Activated T-cell treated with anti-CD3 and anti-CD28 coated beads, Interleukin-2, amount 50 U/mL, for 4 hours (primary cell): ENCODE measurements around the gene POMGNT1. TPM values are rescaled to one million over a fixed set of nuclear protein-coding genes. Genes with fewer than 3 reads are reported as not detected.

Source experiments
- ATAC-seq, 2 donors: fragments of 200-7000 bp; cut with Tn5 transposase; one replicate each; pipeline ENCODE4 v1.10.0; 2021
- DNase-seq: peaks from one replicate; pipeline ENCODE4 v3.0.0-alpha.2; 2020
- H3K27me3 Mint-ChIP-seq: one replicate; pipeline ENCODE4 v1.8.0; 2021; ENCODE audit warnings: low read depth, mixed read lengths
- H3K36me3 Mint-ChIP-seq: one replicate; pipeline ENCODE4 v1.8.0; 2022; ENCODE audit warnings: mixed read lengths; ENCODE audit not compliant: insufficient read depth
- H3K4me1 Mint-ChIP-seq: one replicate; pipeline ENCODE4 v1.8.0; 2021; ENCODE audit warnings: low read depth, mixed read lengths
- H3K4me3 Mint-ChIP-seq: one replicate; pipeline ENCODE4 v1.8.0; 2021; ENCODE audit warnings: mild to moderate bottlenecking, moderate library complexity, mixed read lengths
- H3K9me3 Mint-ChIP-seq: one replicate; pipeline ENCODE4 v1.8.0; 2021; ENCODE audit warnings: mixed read lengths
- total RNA-seq, 3 donors: library from RNA; stranded (reverse); gene quantifications; one replicate each; pipeline ENCODE4 v1.2.1, GENCODE V29; 2021

Gene POMGNT1
- total RNA-seq, 3 donors from 2014 or later, result 60.5 to 73.5 (median 73.0) TPM

DNA sequence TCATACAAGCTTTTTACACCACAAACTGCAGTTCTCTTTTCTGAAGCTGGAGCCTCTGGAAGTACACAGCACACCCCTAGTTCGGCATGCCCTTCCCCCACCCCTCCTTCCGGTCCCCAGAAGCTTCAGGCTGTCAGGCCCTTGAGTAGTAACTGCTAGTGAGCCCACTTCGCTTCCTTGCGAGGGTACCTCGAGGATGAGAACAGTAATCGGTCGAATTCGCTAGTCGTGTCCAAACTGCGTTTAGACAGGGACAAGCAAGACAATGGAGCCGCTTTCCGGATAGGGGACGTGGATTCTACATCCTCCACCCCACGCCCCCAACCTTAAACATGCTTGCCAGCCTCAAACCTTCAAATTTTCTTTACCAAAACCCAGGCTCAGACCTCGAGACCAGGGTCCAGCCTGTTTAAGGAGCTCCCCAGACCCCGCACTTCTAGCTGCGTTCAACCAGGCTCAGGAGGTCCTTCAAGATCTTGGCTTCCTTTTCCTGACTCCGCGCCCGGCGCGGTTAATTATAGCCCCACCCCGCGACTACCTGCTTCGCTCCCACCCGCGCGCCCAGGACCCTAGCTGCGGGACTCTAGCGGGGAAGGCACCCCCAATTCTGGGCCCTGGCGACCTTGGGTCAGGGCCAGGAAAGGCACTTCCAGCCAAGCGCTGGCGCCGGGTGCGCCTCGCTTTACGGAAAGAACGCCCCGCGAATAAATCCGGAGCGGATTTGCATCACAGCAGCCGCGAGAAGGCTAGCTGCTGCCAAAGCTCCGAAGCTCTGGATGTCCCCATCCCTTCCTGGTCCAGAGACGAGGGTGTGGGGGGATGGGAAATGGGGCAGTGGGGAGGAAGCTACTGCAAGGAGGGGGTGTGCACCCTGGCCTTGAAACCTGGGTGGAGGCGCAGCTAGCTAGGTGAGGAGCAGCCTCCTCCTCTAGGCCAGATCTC, 31.4 kb downstream of the POMGNT1 start:
- H3K4me1 Mint-ChIP-seq, result peaks cover 18% of the 10 kb centered on the region
- peak; percentile 75 to 79 for ATAC-seq
- no peaks in the 10 kb centered on the region for H3K36me3 Mint-ChIP-seq

DNA sequence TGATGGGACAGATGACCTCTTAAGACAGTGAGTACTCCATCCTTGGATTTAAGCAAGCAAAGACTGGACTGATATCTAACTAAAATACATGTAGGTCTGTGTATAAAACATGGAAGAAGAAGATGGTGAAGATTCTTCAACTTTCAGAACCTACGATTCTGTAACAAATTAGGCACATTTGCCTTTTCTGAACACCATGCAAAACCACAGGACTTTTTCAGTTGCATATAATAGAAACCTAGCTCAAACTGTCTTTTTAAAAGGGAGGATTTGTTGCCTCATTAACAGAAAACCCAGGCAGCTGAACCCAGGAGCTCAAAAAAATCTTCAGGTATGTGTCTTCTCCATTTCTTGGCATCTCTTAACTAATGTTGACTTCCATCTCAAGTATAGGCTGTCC, 38.0 kb downstream of the POMGNT1 start:
- ATAC-seq, result no peak
- Mint-ChIP-seq H3K36me3 (no peaks in the 10 kb centered on the region), H3K9me3 (no peaks in the 10 kb centered on the region), H3K4me1 (no peaks in the 10 kb centered on the region), H3K27me3 (peaks cover 3% of the 10 kb centered on the region), H3K4me3 (no peak overlapping the region)
- no peak for DNase-seq

More for the DNA sequence above, 31.4 kb downstream of the POMGNT1 start:
- DNase-seq, result peak; percentile 33
- Mint-ChIP-seq H3K9me3 (no peaks in the 10 kb centered on the region), H3K4me3 (peak overlapping the region; percentile 84), H3K27me3 (peaks cover 6% of the 10 kb centered on the region)

DNA sequence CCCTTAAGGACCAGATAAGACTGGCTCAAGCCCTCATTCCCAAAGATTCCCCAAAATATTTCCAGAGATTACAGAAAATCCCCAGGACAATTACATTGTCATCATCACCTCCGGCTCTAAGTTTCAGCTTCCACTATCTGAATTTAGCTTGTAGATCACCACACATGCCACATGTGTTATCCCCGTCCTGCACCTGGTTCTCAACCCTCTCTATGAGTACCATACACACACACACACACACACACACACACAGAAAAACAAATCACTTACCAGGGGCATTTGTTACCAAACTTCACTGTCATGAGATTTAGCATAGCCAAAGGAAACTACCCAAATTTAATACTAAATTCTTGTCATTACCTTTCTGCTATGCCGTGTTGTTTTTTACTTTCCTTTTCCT, 38.7 kb downstream of the POMGNT1 start:
- H3K9me3 Mint-ChIP-seq, result no peaks in the 10 kb centered on the region
- ATAC-seq (no peak), DNase-seq (no peak)
- peaks cover 3% of the 10 kb centered on the region for H3K27me3 Mint-ChIP-seq
- no peak overlapping the region for H3K4me3 Mint-ChIP-seq
- no peaks in the 10 kb centered on the region for H3K36me3 Mint-ChIP-seq
- no peaks in the 10 kb centered on the region for H3K4me1 Mint-ChIP-seq

DNA sequence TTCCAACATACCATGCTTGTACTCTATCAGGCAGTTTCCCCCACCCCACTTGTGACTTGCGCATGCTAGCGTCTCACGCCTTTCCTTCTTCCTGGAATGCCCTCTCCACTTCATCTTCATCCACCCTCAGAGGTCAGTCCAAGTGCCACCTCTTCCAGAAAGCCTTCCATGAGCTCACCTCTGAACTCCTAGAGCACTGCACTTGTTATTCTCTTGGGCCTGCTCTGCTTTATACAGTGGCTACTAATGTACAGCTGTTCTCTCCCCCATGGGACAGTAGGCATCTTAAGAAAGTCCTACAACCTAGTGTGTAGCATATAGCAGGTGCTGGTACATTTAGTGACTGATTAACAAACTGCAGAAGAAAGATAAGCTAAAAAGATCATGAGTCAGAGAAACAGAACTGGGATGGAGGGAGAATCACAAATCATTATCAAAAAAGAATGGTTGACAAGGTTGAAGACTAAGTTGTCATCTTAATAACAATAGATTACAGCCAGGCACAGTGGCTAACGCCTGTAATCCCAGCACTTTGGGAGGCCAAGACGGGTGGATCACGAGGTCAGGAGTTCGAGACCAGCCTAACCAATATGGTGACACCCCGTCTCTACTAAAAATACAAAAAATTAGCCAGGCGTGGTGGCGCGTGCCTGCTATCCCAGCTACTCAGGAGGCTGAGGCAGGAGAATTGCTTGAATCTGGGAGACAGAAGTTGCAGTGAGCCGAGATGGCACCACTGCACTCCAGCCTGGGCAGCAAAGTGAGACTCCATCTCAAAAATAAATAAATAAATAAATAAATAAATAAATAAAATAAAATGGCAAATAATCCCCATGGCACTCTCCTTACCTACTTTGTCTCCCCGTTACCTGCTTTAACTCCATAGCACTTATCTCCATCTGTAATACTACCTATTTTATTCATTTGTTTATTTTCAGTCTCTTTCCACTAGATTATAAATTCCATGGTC, 39.6 kb downstream of the POMGNT1 start:
- no peak for ATAC-seq
- Mint-ChIP-seq H3K36me3 (no peaks in the 10 kb centered on the region), H3K27me3 (no peaks in the 10 kb centered on the region), H3K4me1 (no peaks in the 10 kb centered on the region), H3K4me3 (no peak overlapping the region), H3K9me3 (no peaks in the 10 kb centered on the region)
- no peak for DNase-seq

DNA sequence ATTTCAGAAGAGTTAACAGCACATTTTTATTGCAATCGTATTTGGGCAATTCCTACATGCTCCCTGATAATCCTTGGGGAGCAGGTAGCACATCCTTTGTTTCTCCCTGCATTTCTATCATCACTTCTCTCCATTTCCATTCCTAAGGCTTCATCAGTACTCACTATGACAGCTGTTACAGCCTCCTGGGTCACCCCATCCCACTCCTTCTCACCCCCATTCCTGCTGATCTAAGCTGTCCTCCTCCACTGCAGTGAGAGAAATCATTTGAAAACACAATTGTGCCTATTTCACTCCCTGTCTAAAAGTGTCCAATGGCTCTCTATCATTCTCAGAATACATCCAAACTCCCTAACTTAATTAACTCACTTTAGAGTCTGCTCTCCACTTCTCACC, 40.3 kb downstream of the POMGNT1 start:
- no peak for ATAC-seq
- Mint-ChIP-seq H3K27me3 (no peaks in the 10 kb centered on the region), H3K9me3 (no peaks in the 10 kb centered on the region), H3K4me1 (no peaks in the 10 kb centered on the region), H3K4me3 (no peak overlapping the region), H3K36me3 (no peaks in the 10 kb centered on the region)
- DNase-seq, result no peak

DNA sequence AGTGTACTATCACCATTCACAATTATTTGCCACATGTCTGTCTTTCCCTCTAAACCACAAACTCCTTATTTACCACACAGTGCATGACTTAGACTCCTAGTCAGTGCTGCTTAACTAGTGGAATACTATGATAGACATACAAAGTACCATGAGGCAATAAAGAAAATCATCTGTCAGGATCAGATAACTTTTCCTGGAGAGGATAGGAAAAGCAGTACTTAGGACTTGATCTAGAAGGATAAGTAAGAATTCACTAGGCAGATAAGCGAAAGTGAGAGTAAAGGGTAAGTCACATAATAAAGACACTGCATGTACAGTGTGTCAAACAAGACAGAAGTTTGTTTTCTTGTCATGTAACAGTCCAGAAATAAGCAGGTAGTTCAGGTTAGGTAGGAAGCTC, 44.5 kb downstream of the POMGNT1 start:
- no peak overlapping the region for H3K4me3 Mint-ChIP-seq
- ATAC-seq (no peak), DNase-seq (no peak)
- H3K4me1 Mint-ChIP-seq, result no peaks in the 10 kb centered on the region
- H3K27me3 Mint-ChIP-seq, result no peaks in the 10 kb centered on the region
- H3K36me3 Mint-ChIP-seq, result no peaks in the 10 kb centered on the region
- H3K9me3 Mint-ChIP-seq, result no peaks in the 10 kb centered on the region

DNA sequence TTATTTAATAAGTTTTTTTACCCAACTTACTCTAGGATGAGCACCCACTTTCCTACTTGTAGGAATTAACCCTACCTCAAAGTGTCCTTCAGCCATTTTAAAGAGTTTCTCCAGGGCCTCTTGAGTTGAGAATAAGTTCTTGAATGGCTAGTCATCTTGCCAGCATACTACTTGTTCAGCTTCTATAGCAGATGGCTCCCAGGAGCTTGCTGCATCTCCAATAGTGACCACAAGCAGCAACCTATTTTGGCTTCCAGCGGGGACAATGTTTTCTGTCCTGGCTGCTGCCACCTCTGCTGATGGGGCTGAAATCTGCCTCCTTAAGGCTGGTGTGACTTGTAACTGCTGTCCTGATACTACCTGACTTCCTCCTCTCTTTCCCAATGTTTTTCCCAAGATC, 45.0 kb downstream of the POMGNT1 start:
- ATAC-seq, result no peak
- no peaks in the 10 kb centered on the region for H3K27me3 Mint-ChIP-seq
- no peak for DNase-seq
- no peaks in the 10 kb centered on the region for H3K36me3 Mint-ChIP-seq
- no peak overlapping the region for H3K4me3 Mint-ChIP-seq
- no peaks in the 10 kb centered on the region for H3K9me3 Mint-ChIP-seq
- no peaks in the 10 kb centered on the region for H3K4me1 Mint-ChIP-seq

DNA sequence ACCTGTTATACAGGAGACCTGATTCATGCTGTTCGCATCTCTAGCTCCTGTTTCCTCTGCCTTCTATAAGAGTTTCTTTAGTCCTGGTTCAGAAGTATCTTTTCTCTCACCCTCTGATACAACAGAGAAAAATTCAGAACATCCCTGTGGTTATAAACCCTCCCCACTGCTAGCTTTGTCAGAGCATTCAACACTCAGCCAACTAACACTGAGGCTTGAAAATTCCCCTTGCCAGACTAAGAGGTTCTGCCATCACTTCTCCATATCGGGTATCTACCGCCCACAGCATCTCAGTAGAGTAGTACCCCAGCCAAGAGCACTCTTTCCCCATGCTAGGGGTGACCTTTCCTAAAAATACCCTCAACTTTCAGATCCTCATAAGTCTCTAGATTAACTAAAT, 46.2 kb downstream of the POMGNT1 start:
- Mint-ChIP-seq H3K4me1 (no peaks in the 10 kb centered on the region), H3K4me3 (no peak overlapping the region), H3K27me3 (no peaks in the 10 kb centered on the region), H3K9me3 (no peaks in the 10 kb centered on the region), H3K36me3 (no peaks in the 10 kb centered on the region)
- ATAC-seq, result no peak
- DNase-seq, result no peak

DNA sequence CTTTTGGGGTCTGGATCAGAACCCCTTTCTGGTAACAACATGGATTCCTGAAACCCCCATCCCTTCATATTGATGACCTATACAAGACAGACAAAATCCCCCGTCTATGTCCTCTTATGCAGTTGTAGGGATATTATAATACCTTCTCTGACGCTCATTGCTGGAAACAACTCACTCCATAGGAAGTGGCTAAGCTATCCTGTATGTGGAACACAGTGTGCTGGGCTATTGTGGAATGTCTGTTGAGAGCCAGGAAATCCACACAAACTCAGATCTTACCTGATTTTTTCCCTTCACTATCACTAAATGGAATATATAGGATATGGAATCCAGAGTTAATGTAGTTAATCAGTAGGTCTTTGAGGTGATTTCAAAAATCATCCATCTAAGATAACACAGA, 48.1 kb downstream of the POMGNT1 start:
- Mint-ChIP-seq H3K4me1 (no peaks in the 10 kb centered on the region), H3K4me3 (no peak overlapping the region), H3K9me3 (no peaks in the 10 kb centered on the region), H3K36me3 (no peaks in the 10 kb centered on the region), H3K27me3 (peaks cover 2% of the 10 kb centered on the region)
- ATAC-seq, result no peak
- no peak for DNase-seq

DNA sequence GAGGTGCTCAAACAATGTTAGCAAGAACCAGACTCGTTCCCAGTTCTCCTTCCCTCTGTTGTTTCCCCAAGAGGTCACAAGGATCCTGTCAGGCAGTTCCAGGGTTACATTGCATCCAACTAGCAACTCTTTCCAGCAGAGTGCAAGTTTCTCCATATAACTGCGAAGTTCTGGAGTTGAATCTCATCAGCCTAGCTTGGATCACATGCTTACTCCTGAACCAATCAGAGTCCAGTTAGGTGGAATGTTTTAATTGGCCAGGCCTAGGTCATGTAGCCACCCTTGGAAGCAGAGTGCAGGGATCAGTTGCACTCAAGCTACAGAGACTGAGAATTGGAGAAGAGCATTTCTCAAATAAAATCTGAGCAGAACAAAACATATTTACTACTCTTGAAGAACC, 49.9 kb downstream of the POMGNT1 start:
- H3K36me3 Mint-ChIP-seq, result no peaks in the 10 kb centered on the region
- H3K4me1 Mint-ChIP-seq, result no peaks in the 10 kb centered on the region
- peaks cover 2% of the 10 kb centered on the region for H3K27me3 Mint-ChIP-seq
- DNase-seq, result no peak
- no peaks in the 10 kb centered on the region for H3K9me3 Mint-ChIP-seq
- ATAC-seq, result no peak
- H3K4me3 Mint-ChIP-seq, result no peak overlapping the region

Other genes starting within 250 kb of the POMGNT1 start
- gene PIK3R3, start 65.8 kb downstream of the POMGNT1 start, total RNA-seq, result 1 to 10 TPM; 1.3 to 1.7 (median 1.6) TPM
- under 1 TPM; 0.23 to 0.37 (median 0.24) TPM for gene TSPAN1, start 23.3 kb downstream of the POMGNT1 start, total RNA-seq
- not detected for gene P3R3URF, start 21.9 kb downstream of the POMGNT1 start, total RNA-seq
- not detected for gene LURAP1, start 4.9 kb upstream of the POMGNT1 start, total RNA-seq
- gene RAD54L, start 49.3 kb upstream of the POMGNT1 start, total RNA-seq, result 10 to 100 TPM; 24.5 to 32.8 (median 28.6) TPM
- gene LRRC41, start 105.2 kb upstream of the POMGNT1 start, total RNA-seq, result 10 to 100 TPM; 43.0 to 47.7 (median 45.8) TPM
- gene UQCRH, start 105.3 kb upstream of the POMGNT1 start, total RNA-seq, result 100 to 1,000 TPM; 283 to 366 (median 338) TPM
- gene NSUN4, start 142.4 kb upstream of the POMGNT1 start, total RNA-seq, result 10 to 100 TPM; 42.2 to 44.1 (median 44.0) TPM
- 10 to 100 TPM in 1 of 3 donors, 1 to 10 TPM in 2; 7.5 to 10.4 (median 8.4) TPM for gene FAAH, start 195.9 kb upstream of the POMGNT1 start, total RNA-seq